Measurements from ENCODE around the gene GFRA4.

GFRA4 gene

GRCh38 chr20:3647473-3647872 lies 15.7 kb downstream of the GFRA4 start:
- in situ Hi-C loops (cut with HindIII; ENCODE audit: low sequenced_read_pairs): no loop called here
- H3K4me3 ChIP-seq (ENCODE audit: low read depth, low read length): no peak overlapping the region
- DNase-seq (ENCODE audit: low read depth): no peak
- no peak for TF ChIP-seq CTCF (IDR thresholded peaks at IDR 0.05; ENCODE audit: low read depth, low read length, missing control alignments)

- in situ Hi-C loops (cut with HindIII; ENCODE audit: low sequenced_read_pairs): no loop called here
- no peak for DNase-seq (ENCODE audit: low read depth)
- H3K4me3 ChIP-seq (ENCODE audit: low read depth, low read length): no peak overlapping the region
- TF ChIP-seq CTCF (IDR thresholded peaks at IDR 0.05; ENCODE audit: low read depth, low read length, missing control alignments): no peak
Measured at GRCh38 chr20:3646651-3647050, 16.5 kb downstream of the GFRA4 start.

- in situ Hi-C loops (cut with HindIII; ENCODE audit: low sequenced_read_pairs): no loop called here
- no peak overlapping the region for H3K4me3 ChIP-seq (ENCODE audit: low read depth, low read length)
- no peak for DNase-seq (ENCODE audit: low read depth)
- no peak for TF ChIP-seq CTCF (IDR thresholded peaks at IDR 0.05; ENCODE audit: low read depth, low read length, missing control alignments)
Measured at GRCh38 chr20:3646067-3646440, 17.1 kb downstream of the GFRA4 start.

- TF ChIP-seq CTCF (IDR thresholded peaks at IDR 0.05; ENCODE audit: low read depth, low read length, missing control alignments): no peak
- H3K4me3 ChIP-seq (ENCODE audit: low read depth, low read length): no peak overlapping the region
- in situ Hi-C loops (cut with HindIII; ENCODE audit: low sequenced_read_pairs): no loop called here
- DNase-seq (ENCODE audit: low read depth): no peak
Measured at GRCh38 chr20:3645309-3646066, 17.7 kb downstream of the GFRA4 start.

- no peak for TF ChIP-seq CTCF (IDR thresholded peaks at IDR 0.05; ENCODE audit: low read depth, low read length, missing control alignments)
- H3K4me3 ChIP-seq (ENCODE audit: low read depth, low read length): no peak overlapping the region
- in situ Hi-C loops (cut with HindIII; ENCODE audit: low sequenced_read_pairs): no loop called here
- no peak for DNase-seq (ENCODE audit: low read depth)
Measured at GRCh38 chr20:3640259-3640658, 22.9 kb downstream of the GFRA4 start.

GRCh38 chr20:3635346-3635745 lies 27.9 kb downstream of the GFRA4 start:
- DNase-seq (ENCODE audit: low read depth): no peak
- H3K4me3 ChIP-seq (ENCODE audit: low read depth, low read length): no peak overlapping the region
- in situ Hi-C loops (cut with HindIII; ENCODE audit: low sequenced_read_pairs): no loop called here
- TF ChIP-seq CTCF (IDR thresholded peaks at IDR 0.05; ENCODE audit: low read depth, low read length, missing control alignments): no peak
